Body of pancreas (tissue), 4 donors: Measurements from ENCODE around the gene AQP1.

Source experiments
- CTCF ChIP-seq, 7 experiments: fragments of 450-650 bp in 4 of 7; fragments of 200-600 bp in 3 of 7; sonication (generic) in 3 of 7; IDR thresholded peaks; one replicate each; pipeline ENCODE4 v1.5.1; 2016 to 2019; ENCODE audit warnings: antibody characterized with exemption in 7 of 7
- POLR2A ChIP-seq, 3 donors: fragments of 450-650 bp; IDR thresholded peaks; one replicate each; pipeline ENCODE4 v1.6.1; 2016; ENCODE audit warnings: antibody characterized with exemption in 3 of 3, mild to moderate bottlenecking in 2 of 3

- TF ChIP-seq POLR2A (IDR thresholded peaks at IDR 0.05) (no peak), CTCF (IDR thresholded peaks at IDR 0.05) (no peak)
Measured at GRCh38 chr7:30911133-30911532, 520 bp upstream of the AQP1 start.
